Germinal center (tissue), 1 donor: Measurements from ENCODE around the gene PPP1R27.

Experiments used
- DNase-seq: peaks from one replicate; pipeline ENCODE4 v3.0.0; 2012; ENCODE audit warnings: mixed read lengths, low spot score

PPP1R27 gene

DNA sequence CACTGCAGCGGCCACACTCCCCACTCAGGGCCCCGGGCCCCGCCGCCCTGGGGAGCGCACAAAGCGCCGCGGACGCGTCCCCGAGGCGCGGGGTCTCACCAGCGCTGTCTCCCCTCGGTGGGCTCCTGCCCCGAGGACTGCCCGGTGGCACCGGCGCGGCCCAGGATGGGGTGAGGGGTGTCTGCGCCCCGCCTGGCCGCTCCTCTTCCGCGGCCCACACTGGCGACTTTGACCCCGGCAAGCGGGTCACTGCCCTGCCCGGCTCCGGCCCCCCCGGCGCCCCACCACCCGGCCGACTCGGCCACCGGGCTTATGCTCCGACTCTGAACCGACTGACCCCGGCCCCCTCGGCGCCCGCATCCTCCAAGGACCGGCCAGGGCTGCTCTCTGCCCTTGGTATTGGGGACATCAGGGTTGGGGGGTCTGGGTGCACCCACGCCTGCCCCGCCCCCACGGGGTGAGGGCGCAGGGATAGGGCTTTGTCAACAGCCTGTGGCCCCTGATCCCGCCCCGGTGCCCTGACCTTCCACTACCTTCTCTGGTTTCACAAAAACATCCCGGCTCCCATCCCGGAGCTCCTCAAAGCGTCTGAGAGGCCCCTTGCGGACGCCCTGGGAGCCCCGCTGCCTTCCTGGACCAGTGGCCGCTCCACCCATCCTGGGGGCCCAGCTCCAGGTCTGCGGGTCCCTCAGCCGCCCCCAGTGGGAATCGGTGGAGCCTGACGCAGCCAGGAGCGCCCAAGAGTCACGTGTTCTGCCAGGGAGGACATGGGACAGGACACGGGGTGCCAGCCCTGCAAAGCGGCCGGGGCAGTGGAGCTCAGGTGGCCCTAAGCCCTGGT lies 30.1 kb downstream of the PPP1R27 start:
- no peak for DNase-seq

DNA sequence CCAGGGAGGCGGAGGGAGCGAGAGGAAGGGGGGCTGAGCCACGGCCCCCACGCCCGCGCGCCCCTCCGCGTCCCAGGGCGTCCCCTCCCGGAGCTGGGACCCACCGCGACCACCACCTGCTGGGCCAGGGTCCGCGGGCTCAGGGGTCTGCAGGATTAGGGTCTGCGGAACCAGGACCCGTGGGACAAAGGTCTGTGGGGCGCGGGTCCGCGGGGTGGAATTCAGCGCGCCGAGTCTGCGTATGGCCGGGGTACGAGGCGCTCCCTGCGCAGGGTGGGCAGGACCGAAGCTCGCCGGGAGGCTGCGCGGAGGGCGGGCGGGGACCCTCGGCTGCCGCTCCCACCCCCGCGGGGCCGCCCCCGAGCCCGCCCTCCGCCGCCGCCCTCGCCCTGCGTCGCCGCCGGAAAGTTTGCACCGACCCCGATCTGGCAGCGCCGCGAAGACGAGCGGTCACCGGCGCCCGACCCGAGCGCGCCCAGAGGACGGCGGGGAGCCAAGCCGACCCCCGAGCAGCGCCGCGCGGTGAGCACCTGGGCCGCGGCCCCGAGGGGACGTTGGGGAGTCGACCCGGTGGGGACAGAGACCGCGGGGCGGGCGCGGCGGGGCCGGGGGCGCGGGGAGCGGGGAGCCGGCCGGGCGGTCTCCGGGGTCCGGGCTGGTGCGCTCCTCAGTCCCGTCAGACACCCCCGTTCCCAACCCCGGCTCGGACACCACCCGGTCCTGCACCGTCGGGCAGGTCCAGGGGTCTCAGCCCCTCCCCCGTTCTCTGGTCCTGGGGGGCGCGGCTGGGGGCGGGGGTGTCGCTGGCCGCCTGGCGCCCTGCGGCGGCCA lies 30.9 kb downstream of the PPP1R27 start, which contains the start of gene GCGR:
TSS of gene GCGR (plus strand) at position 423 of the 831 bp plus-strand sequence. CDS start 4,869 bp downstream, outside the sequence.
- no peak for DNase-seq

DNA sequence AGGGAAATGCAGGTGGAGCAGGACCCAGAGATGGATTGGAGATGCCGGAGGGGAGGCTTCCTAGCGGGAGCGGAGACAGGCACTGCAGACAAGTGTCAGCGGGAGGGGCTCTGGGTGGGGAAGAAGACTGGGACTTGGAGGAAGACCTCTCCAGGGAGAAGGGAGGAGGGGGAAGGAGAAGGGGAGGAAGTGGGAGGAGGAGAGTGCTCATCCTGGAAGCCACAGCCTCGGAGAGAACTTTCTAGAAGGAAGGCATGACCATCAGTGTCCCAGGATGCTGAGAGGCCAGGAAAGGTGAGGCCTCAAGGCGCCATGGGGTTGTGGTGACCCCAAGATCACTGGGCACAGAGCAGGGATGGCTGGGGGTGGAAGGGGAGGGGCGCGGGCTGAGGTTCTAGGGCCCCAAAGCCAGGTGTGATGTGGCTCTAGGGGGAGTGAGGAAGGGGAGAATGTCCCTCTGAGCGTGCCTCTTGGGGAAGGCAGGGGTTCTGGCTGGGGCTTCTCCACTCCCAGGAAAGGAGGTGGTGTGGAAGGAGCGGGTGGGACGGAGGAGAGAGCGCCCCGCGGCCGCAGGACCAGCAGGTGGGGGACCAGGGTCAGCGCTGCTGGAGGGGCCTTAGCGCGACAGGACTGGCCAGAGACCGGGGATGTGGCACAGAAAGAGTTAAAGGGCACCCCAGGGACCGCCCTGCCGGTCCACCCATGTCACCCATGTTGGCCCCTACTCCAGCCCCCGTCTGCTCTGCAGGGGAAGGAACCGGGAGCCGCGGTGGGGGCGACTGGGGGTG lies 31.8 kb downstream of the PPP1R27 start:
- no peak for DNase-seq

DNA sequence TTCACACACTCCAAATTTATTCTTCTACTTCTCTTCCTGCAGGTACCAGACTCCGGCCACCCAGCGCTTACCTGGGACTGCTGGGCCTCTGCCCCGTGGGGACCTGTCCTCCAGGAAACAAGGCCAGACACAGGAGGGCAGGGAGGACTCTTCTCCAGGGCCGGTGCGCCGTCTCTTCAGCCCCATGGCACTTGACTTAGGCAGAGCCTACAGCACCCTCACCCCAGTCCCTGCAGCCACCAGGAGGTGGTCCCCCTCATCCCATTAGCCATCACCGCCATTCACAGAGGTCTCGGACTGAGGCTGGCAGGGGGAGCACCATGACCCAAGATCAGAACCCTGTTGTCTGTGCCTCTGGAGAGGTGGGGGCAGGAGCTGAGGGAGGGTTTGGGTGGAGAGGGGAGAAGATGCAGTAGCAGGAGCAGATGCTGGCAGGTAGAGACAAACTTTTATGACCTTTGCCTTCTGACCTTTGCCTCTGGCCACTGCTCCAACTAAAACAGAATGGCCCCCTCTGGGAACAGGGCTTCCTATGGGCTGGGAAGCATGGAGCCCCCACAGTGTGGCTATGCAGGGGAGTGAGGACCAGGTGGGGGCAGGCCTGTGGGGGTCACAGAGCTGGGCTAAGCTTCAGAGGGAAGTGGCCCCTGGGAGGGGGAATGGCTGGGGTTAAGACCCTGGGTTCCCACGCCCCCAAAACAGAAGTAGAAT lies 32.6 kb downstream of the PPP1R27 start:
- DNase-seq = no peak

GRCh38 chr17:81801327-81801726 lies 33.5 kb downstream of the PPP1R27 start:
- no peak for DNase-seq

DNA sequence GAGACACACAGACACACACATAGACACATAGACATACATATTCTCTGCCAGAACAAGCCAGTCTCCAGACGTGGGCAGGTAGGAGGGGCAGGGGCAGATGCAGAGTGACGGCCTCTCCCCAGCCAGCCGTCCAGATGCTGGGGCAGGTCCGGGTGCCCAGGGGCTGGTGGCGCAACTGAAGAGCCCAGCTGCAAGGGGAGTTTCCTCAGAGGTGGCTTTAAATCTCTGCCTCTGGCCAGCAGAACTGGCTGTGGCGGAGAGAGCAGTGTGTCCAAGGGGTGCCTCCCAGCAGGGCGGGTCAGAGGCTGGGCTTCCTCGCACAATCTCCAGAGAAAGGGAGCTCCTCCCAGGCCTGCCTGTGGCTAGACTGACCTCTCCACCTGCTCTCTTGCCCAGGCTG lies 40.3 kb downstream of the PPP1R27 start:
- DNase-seq = no peak

DNA sequence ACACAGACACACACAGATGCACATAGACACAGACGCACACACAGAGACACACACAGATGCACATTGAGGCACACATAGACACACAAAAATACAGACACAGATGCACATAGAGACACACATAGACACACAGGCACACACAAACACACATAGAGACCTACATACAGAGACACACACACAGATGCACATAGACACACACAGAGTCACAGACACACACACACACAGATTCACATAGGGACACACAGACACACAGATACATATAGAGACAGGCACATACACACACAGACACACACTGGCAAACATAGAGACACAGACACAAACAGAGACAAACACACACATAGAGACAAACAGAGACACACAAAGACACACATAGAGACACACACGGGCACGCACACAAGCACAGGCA lies 40.8 kb downstream of the PPP1R27 start:
- no peak for DNase-seq

DNA sequence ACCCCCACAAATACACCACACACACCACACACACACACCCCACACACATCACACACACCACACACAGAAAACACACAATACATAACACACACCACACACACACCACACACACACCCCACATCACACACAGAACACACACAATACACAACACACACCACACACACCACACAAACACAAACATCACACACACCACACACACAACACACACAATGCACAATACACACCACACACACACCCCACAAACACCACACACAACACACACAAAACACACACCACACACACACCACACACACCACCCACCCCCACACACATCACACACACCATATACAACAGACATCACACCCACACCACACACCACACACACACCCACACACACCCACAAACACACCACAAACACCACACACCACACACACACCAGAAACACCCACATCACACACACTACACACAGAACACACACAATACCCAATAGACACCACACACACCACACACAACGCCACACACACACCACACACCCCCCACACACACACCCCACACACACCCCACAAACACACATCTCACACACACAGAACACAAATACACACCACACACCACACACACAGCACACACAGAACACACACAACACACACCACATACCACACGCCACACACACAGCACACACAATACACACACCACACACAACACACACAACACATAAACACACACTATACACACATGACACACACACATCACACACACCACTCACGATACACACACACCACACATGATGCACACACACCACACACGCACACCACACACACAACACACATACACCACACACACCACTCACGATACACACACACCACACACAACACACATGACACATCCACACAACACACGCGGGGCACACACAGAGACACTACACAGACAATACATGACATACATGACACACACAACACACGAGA lies 41.9 kb downstream of the PPP1R27 start:
- no peak for DNase-seq
